GM18519 (cell line): ENCODE results near the gene SFXN5.

Experiments used
- ATAC-seq: cut with Tn5 transposase; IDR thresholded peaks from one replicate; pipeline ENCODE4 v1.9.1; 2021; ENCODE audit warnings: mild to moderate bottlenecking, moderate library complexity; ENCODE audit not compliant: unreplicated experiment, low FRiP score

SFXN5 gene

DNA sequence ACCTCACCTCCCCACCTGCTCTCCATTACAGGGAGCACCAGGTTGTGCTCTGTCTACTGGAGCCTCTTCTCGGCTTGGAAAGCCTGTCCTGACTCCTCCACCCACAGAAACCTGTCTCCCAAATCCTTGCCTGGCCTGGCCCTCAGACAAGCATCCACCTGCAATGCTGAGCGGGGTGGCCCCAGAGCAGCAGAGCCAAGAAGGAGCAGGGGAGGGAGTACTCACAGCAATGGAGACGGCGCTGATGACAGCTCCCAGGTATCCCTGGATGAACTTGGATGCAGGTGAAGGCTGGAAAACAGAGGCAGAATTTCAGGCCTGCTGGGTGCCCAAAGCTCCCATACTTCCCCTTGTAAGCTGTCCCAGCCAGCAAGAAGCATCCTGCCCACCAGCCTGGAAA is 72.8 kb downstream of the SFXN5 start:
- no peak for ATAC-seq

DNA sequence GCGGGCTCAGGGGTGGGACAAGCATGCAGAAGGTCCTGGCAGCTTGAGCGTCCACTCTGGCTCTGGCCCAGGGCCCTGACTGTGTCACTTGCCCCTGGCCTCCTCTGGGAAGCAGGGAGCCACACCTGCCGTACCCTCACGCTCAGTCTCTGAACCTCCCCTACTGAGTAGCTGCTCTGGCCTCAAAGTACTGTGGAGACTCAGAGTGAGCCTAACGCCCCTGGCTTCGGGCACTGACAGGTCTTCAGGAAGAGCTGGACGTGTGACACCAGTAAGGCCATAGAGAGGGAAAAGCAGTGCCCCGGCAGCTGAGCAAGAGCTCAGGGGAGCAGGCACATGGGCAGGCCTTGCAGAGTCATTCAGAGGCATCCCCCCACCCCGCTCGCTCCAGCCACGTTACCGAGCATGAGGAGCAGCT is 73.3 kb downstream of the SFXN5 start:
- no peak for ATAC-seq

DNA sequence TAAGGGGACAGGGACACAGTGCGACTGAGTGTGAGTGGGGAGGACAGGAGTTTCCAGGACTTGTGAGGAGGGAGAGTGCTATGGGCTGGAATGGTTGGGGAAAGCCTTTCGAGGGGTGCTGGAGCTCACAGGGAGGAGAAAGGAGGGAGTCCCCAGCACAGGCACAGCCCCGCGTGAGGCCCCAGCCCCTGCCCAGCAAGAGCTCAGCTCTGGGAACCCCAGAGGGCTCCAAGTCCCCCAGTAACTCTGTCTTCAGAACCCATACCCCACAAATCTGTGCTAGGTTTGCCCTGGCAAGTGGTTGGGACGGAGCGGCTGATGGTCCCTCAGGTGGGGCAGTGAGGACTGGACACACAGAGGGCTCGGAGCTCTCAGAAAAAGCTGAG is 75.4 kb downstream of the SFXN5 start:
- ATAC-seq = no peak

DNA sequence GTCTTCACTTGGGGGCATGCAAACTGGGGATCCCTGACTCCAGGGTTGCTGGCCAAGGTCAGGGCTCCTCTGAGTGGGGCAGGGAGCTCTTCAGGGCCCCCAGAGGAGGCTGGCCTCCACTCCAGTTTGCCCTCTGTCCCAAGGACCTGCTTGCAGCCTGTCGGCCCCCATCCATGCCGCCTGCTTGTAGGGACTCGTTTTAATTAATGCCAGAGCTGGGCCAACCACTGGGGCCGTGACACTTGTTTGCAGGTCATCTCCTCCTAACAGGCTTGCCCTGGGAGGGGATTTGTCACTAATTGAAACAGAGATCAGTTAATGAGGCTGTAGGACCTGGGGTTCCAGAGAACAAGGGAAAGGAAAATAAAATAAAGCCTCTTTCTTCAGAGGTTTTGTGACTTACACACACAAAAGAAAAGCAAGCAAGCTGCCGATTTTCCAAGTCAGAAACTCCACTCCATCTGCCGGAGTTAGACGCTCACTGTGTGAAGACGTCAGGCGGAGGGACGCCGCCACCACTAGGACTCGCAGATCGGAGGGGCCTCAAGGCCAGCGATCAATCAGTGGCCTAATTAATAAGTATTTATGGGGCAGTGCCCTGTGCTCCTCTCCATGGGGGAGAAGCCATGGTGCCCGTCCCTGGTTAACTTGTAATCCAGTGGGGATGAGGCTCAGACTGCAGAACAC is 75.9 kb downstream of the SFXN5 start:
- ATAC-seq = no peak

DNA sequence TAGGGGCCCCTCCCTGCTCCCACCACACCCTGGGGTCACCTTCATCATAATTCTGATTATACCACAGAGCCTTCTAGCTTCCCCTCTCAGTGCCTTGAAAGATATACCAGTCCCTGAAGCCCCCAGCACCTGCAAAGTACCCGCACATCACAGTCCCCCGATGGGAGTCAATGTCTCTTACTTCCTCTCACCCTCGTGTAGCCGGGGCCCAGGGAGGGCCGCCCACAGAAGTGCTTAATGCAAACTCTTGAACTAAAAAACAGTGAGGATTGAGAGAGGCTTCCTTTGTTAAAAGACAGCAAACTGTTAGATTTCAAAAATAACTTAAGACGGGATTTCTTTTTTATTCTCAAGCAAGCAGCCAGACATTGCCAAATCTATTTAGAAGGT is 76.5 kb downstream of the SFXN5 start:
- ATAC-seq = no peak

DNA sequence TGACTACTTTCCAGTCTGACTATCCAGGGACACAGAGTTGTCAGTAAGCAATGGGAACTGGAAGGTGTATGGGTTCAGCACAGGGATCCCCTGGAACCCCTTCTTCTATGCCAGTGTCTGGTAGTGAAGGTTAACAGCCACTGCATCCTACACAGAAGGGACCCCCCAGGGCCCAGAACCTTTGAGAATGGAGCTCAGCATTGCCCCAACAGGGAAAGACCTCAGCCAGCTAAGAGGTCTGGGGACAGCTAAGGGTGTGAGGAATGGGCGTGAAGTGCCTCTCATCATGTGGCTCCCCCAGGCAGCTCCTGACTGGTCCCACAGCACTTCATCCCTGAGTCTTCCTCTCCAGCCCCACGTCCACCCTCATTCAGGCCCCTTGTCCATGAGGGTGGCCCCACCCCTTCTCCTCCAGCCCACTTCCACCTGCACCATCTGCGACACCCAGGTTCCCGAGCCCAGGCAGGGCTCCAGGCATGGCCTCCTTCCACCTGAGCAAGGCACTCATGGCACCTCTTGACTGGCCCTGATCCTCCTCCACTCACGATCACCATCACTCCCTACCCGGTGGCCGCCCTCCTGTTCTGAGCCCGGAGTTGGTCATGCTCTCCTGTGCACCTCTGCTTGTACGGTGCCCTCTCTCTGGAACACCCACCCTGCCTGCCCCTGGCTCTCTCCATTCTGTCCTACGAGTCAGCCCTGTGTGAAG is 77.1 kb downstream of the SFXN5 start:
- no peak for ATAC-seq

DNA sequence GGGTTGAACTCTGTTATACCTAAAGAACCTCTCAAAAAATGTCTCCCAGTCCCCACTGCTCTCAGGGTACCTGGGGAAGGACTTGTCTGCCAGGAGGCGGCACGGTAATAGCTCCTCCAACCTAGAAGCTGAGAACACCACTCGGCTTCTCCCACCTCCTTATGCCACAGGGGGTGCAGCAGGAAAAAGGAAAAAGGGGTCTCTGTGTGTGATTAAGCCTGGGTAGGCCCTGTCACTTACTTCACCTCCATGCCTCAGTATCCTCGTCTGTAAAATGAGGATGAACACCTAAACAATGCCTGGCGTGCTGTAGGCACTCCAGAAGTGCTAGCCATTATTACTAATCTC is 77.6 kb downstream of the SFXN5 start:
- ATAC-seq = no peak

DNA sequence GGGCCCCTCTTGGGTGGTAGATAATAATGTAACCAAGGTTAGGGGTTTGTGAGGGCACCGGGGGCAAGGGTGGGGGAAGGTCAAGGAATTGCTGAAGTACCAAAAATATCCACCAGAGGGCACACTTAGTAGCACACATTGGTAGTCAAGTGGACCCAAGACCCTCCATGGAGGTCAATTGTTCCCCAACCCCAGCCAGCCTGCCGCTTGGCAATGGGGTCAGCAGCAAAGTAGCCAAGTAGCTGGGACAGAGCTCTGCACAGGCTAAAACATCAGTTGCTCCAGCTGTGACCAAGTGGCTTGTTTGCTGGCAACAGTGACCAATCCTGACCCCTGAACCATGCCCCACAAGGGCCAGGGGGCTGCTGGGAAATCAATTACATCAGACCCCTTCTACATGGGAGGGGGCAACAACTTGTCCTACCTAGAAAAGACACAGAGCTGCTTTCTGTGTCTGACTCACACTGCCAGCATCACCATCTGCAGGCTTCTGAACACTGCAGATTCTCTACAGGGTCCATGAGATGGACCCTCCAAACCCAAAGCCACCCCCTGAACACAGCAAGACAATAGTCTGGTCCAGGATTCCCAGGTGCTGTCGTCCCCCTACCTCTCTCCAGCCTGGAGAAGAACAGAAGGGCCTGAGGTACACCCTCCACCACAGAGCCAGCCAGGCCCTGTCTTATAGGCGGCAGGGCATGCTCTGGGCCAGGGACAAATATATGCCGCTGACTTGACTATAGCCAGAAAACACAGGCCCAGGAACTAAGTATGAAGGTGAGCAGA is 78.2 kb downstream of the SFXN5 start:
- ATAC-seq = no peak

DNA sequence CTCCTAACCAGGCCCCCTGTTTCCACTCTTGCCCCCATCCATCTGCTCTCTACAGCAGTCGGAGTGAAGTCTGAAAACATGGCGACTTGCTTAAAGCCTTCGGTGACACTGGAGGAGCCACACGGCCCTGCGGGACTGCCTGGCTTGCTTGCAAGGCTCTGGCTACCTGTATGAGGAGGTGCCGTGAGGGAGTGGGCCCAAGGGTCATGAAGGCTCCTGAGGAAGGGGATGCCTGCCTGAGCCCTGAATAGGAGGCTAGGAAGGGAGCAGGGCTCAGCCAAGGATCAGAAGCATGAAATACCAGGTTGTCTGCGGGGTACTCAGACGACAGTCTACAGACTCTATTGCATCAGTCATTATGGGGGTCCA is 78.8 kb downstream of the SFXN5 start:
- ATAC-seq = no peak

DNA sequence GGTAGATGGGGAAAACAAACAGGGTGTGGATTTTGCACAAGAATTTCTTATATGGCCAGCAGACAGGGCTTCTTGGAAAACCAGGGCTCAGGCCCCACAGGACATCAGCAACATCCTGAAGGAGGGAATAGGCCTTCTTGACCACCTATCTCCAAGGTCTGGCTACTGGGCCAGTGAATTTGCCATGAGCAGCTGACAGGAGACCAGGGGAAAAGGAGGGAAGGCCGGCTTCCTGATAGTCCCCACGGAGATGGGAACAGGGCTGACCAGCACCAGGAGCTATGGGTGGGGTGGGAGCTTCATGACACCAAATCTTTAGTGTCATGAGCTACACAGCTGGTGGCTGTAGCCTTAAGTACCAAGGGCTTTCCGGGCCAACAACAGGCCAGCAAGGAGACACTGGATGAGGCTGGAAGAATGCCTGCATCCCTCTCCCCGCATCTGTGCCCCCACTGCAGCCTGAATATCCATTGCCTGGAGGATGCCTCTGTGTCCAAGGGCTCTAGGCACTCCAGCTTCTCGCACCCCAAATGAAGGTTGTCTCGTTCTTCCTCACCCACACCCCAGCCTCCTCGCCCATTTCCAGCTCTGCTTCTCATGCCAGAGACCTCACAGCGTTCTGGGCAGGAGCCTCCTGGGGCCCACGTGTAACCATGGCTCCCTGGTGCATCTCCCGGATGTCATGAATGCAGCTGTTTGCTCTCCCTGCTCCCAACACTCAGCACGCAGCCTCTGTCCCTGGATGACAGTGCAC is 79.4 kb downstream of the SFXN5 start:
- no peak for ATAC-seq

DNA sequence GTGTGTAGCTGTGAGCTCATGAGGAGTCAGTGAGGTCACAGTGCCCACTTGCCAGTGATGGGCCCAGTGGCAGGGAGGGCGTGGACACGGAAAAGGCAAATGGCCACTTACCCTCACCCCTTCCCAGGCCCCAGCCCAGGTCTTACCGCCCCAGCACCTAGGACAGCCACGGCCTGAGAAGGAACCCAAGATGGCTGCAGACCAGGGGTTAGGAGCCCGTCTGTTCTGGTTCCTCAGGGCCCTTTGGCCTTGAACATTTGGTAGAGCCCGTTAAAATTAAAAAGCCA is 80.1 kb downstream of the SFXN5 start:
- no peak for ATAC-seq

DNA sequence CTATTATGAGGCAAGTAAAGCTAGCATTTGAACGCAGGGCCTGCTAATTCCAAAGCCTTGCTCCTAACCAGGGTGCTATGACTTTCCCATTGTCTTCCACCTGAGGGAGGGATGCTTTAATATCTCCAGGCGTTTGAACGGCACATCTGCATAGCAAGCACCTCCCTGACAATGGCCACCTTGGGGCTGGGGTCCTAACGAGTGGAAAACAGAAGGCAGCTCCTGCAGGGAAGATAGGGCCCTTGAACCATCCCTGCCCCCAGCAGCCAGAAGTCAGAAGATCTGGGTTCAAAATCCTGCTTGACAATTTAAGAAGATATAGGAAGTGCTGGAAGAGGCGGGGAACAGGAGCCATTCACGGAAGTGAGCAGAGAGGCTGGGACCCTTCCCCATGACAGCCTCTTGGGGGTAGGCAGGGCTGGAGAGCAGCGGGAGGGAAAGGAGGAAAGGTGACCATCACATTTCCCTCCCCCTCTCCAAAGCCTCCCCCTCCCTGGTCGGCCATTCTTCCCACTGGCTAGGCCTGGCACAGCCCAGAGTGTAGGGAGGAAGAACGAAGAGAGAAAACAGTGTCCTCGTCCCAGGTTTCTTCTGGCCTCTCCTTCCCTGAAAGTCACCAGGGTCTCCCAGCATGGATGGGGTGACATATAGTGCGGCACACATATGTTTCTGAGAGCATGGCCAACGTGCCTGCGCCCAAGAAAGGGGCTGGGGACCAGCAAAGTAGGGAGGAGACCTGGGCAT is 80.6 kb downstream of the SFXN5 start:
- no peak for ATAC-seq

DNA sequence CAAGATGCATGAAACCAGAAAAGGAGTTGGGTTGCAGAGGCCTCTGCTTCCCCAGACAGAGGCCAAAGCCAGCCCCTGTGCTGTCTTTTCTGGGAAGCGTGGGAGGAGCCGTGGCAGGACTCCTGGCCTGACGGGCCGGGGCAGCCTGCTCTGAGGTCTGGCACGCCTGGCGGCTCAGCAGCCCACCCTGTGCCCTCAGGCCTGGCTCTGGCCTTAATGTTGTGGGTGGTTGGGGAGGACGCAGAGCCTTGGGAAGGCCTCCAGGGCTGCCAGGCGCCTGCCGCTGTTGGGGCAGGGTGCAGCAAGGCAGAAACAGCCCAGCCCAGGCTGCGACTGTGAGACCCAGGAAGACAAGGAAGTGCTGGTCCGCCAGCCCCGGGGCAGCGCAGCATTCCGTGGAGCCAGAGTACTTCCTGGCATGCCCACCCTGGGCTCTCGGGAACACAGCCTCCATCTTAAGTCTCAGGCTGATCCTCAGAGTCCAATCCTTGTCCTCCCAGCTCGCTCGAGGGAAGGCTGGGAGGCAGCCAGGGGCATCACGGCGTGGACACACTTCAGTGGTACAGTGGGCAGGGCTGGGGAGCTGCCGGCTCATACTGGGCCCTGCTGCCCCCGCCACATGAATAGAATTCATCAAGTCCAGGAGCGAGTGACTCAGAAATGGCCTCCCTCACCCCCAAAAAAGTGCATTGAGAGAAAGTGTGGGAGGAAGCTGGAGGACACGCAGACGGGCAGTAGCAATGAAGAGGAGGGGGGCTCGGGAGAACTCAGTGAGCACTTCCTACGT is 81.5 kb downstream of the SFXN5 start:
- no peak for ATAC-seq

DNA sequence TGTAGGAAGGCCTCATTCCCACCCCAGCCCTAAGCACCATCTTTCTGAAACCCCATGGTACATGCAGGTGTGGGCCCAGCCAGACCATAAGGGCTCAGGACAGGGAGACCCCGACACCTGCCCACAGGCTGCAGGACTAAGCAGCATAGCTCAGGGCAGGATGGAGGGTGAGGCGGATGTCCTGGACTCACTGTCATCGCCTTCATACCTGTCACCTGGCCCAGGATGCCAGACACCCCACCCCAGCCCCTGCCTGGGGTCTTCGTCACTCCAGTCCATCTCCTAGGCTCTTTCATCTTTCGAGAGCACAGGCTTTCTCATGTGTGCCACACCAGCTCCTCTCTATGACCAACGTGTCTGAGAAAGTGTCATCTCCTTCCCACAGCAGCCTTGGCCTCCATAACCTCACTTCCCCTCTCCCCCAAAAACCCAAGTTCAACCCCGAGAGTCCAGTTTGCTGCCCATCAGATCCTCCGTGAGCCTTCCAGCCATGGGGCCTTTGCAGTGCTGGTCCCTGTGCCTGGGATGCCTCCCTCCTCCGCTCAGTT is 82.7 kb downstream of the SFXN5 start:
- no peak for ATAC-seq

DNA sequence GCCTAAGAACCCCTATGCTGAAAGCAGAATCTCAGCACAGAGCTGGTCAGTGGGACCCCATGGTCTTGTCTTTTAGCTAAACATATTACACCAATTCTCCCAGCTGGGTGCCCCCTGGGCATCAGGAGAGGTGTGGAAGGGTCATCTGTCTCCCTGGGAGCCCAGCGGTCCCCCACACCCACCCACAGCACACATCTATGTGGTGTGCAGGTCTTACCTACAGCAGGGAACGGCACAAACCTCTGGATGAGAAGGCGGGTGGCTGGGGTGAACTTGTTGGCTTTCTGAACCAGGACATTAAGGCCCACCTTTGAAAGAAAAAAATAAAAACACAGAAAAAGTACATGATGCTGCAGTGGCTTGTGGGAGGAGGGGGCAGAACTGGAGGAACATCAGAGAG is 83.5 kb downstream of the SFXN5 start:
- ATAC-seq = no peak

DNA sequence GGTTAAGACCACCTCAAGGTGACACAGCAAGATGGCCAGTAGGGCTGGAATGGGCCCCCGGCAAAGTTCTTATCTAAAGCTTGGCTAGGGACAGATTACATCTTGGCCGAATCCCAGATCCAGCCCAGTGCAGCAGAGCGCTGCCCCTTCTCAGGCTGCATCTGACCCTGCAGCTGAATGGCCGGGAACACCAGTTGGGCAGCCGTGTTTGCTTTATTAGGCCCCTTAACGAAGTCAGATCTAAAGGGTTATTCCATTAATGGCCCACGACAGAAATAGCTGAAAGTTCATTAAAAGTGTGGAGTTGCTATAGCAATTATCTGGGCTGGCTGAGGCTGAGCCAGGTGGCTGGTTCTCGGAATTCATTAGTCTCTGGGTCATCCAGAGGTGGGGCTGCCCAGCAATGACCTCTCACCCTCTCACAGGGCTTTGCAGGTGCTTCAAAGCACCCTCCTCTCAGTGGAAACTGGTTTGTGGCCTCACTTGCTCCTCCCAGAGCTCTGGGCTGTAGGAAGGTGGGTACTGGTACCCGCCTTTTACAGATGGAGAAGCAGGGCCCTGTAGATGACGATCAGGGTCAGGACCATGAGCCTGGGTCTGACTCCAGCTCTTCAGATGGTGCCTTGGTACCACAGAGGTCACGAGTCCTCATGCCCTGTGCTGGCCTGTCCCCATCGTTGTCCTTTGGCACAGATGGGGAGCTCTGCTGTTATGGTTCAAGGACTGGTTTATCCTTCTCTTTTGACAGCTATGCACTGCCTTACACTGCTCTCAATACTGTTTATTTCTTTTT is 85.4 kb downstream of the SFXN5 start:
- ATAC-seq = no peak

DNA sequence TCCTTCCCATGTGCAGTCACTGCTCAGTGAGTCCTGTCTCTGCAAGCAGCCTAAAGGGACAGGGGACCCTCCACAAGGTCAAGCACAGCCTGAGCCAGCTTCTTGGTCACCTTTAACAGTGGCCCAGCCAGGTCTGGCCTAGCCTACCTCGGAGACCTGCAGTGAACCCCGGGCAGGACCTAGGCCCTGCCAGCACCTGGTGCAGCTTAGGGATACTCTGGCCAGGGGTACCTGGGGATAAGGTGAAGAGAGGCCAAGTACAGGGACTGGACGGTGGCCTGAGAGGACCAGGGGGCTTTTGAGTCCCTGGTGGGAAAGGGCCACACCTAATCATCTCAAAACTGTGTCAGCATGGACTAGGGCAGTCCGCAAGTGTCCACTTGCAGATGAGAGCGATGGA is 86.4 kb downstream of the SFXN5 start:
- no peak for ATAC-seq

DNA sequence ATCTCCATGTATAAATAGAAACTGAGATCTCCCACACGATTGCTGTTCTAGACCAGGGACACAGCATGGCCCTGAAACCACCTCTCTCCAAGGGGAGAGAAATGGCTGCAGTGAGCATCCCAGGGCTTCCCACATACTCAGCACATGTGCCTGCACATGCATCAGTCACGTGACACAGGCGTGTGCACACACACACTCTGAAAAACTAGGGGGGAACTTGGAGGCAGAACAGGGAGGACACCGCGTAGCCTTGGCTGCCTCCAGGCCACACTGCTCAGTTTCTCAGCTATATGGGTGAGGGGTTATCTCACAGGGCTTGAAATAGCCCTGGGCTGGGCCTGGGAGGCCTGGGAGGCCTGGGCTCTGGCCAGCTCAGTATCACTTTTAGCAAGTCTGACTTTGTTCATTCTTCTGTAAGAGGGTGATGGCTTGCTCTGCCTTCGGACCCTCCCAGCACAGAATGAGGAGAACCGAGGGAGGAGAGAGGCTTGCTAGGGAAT is 87.3 kb downstream of the SFXN5 start:
- ATAC-seq = no peak
